Activated CD4-positive, alpha-beta T cell treated with anti-CD3 and anti-CD28 coated beads, Interleukin-10, Interleukin-2, amounts not matched to agents 100 ng/mL and 50 ng/mL, durations not matched to agents 16 hours and 8 hours (primary cell): ENCODE results near the gene VENTX.
"Not testable (repeated sequence)": the region's sequence is repeated elsewhere in the genome, so short reads cannot be mapped to it uniquely, and the experiment has no call there.

ENCODE experiments used
- DNase-seq: peaks from one replicate; pipeline ENCODE4 v3.0.0-alpha.2; 2020

VENTX gene

DNA sequence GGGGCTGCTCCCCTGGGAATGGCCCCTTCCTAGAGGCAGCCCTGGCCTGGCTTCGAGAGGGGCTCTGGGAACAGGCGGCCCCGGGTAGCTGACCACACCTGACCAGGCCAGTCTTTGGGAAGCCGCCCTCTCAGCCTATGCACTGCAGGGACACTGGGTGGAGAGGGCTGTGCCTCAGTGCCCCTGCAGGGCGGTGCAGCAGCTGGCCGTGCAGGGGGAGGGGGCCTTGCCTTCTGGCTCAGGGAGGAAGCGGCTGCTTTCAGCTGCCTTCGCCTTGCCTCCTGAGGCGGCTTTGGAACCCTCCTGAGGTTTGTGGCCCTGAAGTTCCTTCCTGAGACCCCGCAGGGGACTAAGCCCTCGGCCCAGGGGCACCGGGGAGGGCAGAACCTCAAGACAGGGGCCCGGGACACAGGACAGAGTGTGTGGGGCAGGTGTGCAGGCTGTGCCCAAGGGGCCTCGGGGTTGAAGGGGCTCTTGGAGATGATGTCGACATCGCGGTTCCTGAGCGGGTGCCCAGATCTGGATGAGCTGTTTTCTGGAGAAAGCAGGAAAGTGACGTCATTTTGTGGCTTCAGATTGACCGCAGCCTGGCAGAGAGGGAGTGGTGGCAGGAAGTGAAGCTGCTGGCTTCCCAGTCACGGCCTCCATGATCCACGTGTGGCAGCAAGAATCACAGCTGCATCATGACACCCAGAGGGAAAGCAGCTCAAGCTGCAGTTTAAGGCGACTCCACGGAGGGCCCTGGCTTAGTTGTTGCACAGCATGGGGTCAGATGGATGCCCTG is 21.4 kb downstream of the VENTX start:
- peak; percentile 96 for DNase-seq

DNA sequence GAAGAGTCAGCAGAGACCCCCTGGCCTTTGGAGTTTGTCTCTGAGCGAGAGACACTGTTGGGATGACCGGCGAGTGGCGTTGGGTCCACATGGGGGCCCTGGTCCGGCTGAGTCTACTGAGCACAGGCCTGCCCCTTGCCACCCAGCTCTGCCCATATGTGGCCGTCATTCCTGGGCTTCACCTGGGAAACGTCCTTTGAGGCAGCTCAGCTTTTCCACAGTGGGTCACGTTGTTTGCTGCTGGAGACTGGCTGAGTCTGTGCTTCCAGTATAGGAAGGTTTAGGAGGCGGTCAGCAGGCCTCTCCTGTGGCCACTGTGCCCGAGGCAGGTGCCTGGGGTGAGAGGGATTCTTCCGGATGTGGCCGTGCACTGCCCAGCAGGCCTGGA is 21.9 kb downstream of the VENTX start:
- no peak for DNase-seq

DNA sequence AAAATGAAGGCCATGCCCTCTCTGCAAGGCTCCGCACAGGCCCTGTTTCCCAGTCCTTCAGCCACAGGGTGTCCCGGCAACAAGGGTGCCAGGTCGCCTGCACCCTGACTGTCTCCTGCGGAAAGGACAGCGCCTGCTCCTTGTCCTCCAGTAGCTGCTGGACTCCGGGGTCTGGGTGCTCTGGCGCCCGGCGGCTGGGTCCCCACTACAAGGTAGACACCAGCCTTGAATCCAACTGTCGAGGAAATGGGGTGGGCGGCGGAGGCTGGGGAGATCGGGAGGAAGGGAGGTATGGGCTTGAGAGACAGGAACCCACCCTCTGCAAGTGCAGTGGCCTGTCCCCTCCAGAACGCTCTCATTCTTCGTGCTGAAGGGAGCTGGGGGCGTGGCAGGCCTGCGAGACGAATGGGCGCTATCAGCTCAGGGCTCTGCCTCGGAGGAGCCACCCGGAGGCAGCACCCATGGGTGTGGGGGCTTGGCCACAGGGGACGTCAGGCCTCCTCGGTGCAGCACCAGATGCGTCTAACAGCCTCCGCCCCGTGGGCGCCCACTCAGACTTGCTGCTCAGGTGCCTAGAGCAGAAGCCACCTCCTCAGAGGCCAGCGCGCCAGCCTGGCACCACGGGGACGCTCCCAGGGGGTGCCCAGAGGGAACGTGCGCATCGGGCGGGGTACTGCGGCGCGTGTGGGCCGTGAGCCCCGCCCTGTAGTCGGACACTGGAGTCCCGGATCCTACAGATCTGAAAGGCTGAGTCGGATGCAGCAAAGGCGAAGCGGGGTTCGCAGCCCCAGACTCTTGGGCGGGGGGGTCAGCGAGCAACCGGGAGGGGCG is 23.5 kb downstream of the VENTX start:
- peak; percentile 70 for DNase-seq

DNA sequence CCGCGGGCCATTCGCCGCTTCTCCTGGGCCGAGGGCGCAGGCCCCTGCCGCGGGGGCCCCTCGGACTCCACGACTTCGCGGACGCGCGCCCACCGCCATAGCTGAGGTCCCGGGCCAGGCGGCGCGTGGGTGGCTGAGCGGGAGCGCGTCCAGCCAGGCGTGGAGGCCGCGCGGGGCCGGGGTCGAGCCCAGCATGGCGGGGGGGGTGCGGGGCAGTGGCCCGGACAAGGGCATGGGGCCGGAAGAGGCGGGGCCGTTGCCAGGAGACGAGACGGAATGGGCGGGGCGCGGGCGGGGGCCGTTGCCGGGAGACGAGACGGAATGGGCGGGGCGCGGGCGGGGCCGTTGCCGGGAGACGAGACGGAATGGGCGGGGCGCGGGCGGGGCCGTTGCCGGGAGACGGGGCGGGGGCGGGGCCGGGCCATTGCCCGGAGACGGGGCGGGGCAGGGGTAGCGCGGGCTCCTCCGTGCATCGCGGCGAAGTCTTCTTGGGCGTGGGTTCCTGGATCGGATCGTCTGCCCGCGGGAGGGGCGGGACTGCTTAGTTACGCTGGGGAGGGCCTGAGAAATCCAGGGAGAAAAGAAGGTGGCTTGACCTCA is 24.2 kb downstream of the VENTX start:
- DNase-seq: peak; percentile 89

DNA sequence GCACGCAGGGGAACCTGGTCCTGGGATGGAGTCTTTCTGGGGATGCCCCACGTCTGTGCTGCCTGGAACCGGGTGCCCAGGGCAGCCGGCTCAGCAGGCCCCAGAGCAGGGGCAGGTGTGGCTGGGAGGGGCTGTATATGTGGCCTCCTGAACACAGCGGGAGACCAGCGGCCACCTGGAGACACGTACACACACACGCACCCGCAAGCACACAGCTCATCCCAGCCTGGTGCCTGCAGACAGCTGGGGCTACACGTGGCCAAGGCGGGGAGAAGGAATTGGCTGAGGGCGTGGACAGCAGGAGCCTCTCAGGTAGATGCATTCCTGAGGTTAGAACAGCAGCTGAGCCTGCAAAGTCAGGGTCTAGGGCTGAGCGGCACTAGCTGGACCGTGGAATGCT is 25.0 kb downstream of the VENTX start:
- DNase-seq: no peak

DNA sequence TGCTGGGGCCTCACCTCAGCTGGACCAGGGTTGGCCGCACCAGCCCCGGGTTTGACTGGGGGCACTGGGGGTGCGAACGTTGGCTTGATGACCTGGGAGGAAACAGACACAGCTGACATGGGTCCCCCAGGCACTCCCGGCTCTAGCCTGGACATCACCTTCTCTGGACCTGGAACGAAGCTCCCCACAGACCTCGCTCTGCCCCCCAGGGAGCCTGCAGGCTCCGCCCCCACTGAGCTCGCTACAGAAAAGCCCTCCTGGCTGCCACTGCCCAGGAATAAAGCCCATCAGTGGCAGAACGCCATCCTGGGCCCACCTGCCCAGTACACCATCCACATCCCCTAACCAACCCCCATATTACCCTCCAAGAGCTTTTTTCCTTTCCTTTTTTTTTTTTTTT is 26.0 kb downstream of the VENTX start:
- no peak for DNase-seq

DNA sequence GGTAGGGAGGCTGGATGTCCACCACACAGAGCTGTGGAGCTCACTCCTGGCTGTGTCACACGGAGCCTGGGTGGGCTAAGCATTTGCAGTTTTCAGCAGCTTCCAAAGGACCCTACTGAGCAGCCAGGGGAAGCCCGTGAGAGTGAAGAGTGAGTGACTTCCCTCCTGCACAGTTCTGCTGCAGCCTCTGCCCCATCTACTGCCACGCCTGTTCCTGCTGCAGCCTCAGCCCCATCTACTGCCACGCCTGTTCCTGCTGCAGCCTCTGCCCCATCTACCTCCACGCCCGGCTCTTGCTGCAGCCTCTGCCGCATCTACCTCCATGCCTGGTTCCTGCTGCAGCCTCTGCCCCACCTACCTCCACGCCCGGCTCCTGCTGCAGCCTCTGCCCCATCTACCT is 26.8 kb downstream of the VENTX start:
- peak; percentile 55 for DNase-seq

DNA sequence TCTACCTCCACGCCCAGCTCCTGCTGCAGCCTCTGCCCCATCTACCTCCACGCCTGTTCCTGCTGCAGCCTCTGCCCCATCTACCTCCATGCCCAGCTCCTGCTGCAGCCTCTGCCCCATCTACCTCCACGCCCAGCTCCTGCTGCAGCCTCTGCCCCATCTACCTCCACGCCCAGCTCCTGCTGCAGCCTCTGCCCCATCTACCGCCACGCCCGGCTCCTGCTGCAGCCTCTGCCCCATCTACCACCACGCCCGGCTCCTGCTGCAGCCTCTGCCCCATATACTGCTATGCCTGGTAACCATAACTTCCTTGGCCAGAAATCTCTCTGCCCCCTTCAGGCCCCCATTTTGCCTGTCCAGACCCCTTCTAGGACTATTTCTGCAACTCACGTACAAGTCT is 27.4 kb downstream of the VENTX start:
- DNase-seq: not testable (repeated sequence)

DNA sequence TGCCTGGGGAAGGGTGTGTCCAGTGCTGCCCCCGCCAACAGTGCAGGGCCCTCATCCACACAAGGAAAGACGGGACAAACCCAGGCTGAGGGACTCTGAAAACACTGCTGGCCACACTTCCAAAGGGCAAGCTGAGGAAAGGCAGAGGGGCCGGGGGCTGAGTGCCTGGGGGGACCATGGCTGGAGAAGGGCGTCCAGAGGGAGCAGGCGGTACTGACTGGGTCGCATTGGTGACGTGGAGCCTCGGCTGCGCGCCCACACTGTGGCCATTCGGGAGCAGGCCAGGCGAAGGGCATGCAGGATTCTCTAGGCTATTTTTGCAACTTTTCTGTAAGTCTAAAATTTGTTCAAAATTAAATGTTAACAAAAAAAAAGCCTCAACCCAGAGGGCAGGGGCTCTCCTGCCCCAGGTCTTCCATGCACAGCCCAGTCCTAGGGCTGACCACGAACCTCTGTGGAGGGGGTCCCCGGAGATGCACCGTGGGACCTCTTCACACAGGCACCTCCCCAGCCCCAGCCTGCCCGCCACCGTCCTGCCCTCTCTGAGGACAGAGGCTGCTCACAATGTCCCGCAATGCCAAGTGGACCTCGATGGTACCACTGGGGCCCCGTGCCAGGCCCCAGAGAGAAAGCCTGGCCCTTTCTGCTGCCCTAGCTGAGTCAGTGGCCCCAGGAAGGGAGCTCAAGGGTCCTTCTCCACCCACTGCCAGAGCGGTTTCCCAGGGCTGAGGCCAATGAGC is 28.6 kb downstream of the VENTX start:
- no peak for DNase-seq

DNA sequence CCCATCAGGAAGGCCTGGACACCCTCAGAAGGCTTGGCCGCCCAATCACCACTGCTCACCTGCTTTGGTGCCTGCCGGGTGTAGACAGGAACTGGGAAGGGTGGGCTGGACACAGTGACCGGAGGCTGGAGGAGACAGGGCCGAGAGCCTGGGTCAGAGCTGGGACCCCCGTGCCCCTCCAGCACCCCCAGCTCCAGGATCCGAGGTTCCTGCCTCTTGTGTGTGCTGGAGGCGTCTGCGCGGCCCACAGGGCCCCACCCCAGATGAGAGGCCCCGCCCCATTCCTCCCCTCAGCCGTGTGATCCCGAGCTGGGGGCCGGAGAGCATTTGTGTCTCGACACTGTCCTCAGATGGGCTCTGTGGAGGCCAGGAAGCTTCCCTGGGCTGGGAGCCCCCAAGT is 29.6 kb downstream of the VENTX start:
- DNase-seq: no peak

DNA sequence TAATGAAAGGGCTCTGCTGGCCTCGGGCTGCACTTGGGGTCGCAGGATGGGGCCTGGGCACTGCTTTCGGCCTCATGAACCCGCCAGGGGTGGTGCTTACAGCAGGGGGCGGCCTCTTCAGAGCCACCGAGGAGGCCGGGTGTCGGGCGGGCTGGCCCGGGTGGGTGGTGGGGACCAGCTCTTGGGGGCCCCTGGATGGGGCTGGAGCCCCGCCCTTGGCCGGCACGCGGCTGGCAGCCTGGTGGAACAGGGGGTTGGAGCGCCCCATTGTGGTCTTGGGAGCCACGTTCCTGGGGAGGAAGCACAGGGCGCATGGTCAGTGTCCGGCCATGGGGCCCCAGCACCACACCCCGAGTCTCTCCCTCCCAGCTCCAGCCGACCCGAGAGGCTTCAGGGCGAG is 30.2 kb downstream of the VENTX start:
- DNase-seq: no peak

DNA sequence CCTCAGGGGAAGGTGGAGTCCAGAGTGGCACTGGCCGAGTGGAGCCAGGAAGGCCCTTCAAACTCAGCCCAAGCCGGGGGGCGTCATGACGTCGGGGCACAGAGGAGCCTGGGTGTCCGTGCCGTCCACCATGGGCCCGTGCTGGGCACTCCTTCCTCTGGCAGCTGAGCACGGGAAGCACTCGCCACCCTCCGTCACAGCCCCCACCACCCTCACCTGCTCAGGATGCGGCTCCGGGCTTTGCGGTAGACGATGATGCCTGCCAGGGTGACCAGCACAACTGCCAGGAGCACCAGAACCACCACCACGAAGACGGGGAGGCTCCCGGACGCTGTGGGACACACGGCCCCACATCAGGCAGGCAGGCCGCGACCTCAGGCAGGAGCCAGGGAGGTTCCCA is 30.9 kb downstream of the VENTX start:
- no peak for DNase-seq

DNA sequence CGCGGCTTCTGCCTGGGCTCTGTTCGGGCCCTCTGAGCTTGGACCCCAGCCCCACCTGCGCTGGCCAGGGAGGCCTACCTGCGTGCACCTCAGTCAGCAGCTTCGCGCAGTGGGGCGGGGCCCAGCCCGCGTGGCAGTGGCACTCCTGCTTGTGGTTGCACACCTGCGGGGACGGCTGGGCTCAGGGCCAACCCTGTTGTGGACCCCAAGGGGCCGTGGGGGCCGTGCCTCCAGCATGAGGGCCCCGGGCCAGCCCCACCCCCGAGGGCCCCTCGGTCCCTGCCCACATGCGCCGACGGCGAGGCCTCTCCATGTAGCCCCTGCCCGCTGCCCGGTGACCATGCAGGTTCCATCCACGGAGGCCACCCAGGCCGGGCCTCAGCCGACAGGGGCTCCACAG is 31.7 kb downstream of the VENTX start:
- DNase-seq: no peak

DNA sequence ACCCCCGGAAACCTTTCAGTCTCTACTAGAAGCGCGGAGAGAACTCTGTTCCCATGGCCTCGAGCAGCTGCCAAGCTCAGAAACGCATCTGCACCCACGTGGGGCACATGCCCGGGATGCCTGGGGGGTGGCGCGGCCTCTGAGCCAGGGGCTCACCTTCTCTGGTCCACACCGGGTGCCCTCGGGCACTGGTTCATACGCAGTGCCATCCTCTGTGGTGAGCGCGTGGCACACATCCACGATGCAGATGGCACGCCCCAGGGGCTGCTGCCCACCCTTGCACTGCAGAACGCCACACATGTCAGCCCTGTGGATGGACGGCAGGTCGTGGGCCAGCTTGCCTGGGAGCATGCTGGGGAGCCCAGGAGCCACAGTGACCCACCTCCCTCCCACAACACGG is 32.5 kb downstream of the VENTX start:
- DNase-seq: no peak

DNA sequence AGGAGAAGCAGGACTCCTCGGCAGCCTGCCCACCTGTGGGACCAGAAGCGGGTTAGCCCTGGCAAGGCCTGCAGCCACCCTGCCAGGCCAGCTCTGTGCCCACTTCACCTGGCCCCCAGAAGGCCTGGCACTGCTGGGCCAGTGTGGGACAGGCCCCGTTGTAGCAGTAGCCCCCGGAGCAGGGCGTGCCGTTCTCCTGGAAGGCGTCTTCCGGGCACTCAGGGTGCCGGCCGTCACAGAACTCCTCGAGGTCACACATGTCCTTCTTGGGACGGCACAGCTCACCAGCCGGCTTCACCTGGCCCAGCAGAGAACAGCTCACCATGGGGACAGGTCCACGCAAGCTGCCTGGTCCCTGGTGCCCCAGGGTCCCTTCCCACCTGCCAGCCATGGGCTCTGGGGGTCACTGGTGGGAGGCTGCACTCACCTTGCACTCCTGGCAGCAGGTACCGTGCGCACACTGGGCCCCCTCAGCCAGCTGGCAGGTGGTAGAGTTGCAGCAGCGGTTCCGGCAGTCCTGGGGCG is 33.2 kb downstream of the VENTX start:
- no peak for DNase-seq

DNA sequence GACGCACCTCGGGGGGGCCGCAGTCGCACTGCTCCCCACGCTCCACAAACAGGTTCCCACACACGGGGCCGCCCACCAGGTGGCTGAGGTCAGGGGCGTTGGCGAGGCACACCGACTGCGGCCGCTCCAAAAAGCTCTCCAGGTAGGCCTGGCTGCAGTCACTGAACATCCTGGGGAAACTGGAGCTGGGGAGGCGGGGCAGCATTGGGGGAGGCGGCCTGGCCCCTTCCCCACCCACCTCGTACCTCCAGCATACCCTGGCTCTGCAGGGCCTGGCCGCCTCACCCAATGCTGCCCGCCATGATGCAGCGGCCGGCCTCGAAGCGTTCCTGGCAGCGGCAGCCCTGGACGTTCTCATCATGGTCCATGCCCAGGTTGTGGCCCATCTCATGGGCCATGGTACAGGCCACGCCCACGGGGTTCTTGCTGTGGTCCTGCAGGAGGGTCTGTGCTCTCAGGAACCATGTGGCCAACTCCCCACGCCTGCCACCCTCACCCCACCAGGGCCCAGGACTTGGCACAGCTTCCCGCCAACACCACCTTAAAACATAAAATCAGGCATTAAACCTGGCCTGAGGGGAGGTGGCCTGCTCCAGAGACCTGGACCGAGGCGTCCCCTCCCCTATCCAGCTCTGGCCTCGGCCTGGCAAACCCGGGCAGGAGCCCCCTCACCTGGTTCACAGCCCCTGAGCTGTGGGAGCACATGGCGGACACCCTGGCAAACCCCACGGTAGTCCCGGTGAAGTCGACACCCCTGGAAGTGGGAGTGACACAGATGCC is 34.1 kb downstream of the VENTX start:
- no peak for DNase-seq

DNA sequence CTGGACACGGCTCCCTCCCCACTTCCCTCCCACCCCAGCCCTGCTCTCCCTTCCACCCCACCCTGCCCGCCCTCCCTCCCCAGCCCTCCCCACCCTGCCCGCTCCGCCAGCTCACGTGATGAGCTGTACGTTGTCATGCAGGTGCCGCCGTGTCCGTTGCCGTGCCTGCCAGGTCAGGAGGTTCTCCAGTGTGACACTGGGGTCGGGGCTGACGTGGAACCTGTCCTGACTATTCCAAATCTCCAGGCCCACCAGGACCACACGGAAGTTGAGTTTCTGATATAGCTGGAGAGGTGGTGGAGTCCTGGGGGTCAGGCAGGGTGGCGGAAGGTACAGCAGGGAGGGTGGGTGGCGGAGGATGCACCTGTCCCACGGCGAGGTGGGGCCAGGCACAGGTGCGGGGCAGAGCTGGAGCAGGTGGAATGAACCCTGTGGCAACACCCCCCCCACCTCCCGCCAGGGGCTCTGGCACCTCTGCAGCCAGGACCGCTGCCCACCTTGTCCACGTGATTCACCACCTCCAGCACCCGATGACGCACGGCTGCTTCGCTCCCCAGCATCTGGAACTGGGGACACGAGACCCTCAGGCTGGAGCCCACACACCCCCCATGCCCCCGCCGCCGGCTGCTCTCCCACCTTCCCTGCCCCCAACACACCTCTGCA is 34.8 kb downstream of the VENTX start:
- no peak for DNase-seq

DNA sequence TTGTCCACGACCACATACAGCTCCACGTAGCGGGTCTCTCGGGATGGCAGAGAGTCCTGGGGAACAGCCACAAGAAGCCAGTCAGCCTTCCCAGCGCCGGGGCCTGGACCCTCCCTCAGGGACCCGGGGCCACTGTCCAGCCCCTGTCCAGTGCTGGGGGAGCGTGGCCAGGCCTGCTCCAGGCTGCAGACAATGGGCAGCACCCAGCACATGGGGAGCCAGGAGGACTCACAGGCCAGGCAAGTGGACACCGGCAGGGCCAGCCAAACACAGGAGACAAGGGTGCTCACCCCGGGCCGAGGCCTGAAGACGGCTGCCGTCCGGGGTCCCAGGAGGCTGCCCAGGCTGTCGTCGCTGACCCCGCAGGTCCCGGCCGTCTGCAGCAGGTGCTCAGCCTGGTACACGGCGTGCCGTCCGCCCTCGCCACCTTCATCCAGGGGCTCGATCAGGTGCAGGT is 35.3 kb downstream of the VENTX start:
- no peak for DNase-seq

DNA sequence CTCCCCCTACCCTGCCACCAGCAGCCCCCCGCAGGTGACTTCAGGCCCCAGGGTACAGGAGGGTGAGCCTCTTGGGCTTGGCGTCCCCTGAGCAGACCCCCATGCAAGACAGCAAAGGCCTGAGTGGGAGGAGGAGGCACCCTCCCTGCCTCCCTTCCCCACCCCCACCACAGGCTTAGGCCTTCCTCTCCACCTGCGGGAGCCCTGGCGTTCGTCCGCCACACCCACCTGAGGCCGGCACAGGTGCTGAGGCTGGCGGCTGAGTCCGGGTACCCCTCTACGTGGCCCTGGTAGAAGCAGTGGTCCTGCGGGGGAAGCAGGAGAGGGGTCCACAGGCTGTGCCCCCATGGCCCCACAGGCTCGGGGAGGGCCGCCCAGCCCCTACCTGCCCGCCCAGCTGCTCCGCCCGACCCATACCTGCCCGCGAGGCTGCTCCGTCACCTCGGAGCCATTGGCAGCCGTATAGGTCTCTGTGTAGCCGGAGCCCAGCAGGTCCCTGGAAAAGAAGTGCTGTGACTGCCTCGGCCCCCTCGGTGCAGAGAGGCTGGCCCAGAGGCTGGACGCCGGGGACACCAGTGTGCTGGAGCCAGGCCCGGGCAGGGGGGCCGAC is 36.0 kb downstream of the VENTX start:
- no peak for DNase-seq

DNA sequence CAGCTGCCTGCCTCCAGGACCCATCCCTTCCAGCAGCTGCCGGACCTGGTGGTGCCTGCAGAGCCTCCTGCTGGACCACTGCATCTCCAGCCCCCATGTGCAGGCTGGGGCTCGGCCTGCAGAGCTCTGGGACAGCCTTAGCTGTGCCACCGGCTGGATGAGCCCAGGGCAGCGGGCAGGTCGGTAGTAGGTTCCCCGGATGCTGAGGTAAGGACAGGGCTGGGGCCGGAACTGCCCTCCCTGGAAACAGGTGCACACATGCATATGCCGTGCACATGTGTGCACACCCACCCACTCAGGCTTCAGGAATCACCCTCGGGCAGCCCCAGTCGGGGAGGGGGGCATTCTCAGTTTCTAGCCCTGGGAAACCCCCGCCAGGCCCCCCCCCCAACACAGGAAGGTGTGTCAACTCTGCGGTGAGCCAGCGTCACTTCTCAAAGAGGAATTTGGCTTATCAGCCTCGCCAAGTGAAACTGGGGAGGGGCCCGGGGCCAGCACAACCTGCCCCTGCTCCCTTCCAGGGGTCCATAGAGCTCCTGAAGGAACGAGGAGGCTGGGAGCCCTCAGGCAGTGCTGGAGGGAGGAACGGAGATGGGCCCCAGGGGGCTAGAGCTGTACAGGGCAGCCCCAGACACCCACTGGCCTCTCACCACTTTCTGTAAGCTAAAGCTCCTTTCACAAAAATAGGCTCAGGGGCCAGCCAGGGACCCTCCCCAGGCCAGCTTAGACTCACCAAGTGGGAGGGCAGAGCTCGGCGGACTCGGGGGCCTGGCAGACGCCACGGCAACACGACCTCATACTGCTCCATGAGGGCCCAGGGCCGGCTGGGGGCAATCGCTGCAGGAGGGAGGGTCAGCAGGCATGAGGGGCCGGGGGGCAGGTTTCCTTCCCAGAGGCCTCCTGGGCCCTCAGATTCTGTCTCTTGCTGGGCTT is 37.4 kb downstream of the VENTX start:
- peak; percentile 88 for DNase-seq
